GM08714 (cell line): ENCODE measurements around the gene NPR1.

Experiments used
- H3K4me3 ChIP-seq: fragments of 200-500 bp; sonication (Bioruptor generic); 2 replicates; pipeline ENCODE4 v1.5.1; 2014; ENCODE audit warnings: mild to moderate bottlenecking, low read length, inconsistent platforms
- ZNF274 ChIP-seq: IDR thresholded peaks from 2 replicates; pipeline ENCODE4 v1.6.1; 2012; ENCODE audit warnings: mild to moderate bottlenecking, low read depth, low read length

NPR1 gene

DNA sequence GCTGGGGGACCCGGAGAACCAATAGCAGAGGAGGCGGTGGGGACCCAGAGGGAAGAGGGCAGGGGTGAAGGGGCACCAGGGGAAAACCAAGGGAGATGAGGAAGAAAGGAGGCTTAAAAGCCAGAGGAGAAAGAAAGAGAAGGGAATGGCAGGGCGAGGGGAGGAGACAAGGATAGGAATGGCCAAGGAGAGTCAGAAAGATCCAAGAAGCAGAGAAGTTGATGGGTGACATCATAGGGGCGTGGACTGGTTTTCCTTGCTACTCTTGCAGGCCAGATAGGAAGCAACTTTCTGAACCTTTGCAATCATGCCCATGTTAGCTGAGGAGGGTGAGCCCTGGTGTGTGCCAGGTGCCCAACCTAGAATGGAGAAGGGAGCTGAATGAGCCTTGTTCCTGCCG is 5.4 kb downstream of the NPR1 start:
- no peak for TF ChIP-seq ZNF274

DNA sequence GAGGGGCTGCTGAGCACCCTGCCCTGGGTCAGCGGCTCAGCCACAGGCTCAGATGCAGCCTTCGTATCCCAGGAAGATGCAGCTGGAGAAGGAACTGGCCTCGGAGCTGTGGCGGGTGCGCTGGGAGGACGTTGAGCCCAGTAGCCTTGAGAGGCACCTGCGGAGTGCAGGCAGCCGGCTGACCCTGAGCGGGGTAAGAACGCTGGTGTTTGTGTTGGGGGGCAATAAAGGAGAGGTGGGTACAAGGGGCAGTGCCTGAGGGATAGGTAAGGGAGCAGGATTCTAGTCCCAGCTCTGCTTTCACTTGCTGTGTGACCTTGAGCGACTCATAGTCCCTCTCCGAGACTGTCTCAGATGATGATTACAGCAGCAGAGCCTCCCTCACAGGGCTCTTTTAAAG is 6.4 kb downstream of the NPR1 start:
- TF ChIP-seq ZNF274: no peak
- H3K4me3 ChIP-seq: no peak overlapping the region

More for the DNA sequence above, 5.4 kb downstream of the NPR1 start:
- H3K4me3 ChIP-seq: no peak overlapping the region

- TF ChIP-seq ZNF274: no peak
- H3K4me3 ChIP-seq: no peak overlapping the region
These were observed 7.3 kb downstream of the NPR1 start for GRCh38 chr1:153685544-153686340.

GRCh38 chr1:153687346-153688125 is 9.0 kb downstream of the NPR1 start:
- TF ChIP-seq ZNF274: no peak
- H3K4me3 ChIP-seq: no peak overlapping the region

GRCh38 chr1:153688276-153688675 is 9.8 kb downstream of the NPR1 start:
- no peak for TF ChIP-seq ZNF274
- no peak overlapping the region for H3K4me3 ChIP-seq

DNA sequence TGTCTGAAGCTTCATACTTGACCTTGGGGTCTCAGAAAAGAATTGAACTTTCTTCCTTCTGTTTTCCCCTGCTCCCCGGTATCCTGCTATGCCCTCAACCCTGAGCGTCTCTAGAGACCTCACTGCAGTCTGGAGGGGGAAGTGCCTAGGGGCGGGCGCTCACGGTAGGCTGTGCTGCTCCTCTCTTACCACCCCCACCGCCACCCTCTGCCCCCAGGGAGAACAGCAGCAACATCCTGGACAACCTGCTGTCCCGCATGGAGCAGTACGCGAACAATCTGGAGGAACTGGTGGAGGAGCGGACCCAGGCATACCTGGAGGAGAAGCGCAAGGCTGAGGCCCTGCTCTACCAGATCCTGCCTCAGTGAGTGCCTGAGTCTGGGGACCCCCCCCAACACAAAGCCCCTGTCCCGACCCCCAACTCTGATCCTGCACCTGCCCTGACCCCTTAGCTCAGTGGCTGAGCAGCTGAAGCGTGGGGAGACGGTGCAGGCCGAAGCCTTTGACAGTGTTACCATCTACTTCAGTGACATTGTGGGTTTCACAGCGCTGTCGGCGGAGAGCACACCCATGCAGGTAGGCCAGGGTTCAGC is 10.3 kb downstream of the NPR1 start:
- no peak overlapping the region for H3K4me3 ChIP-seq
- no peak for TF ChIP-seq ZNF274

- no peak overlapping the region for H3K4me3 ChIP-seq
- TF ChIP-seq ZNF274: no peak
These were observed 15.0 kb downstream of the NPR1 start for GRCh38 chr1:153693466-153693865.

- no peak overlapping the region for H3K4me3 ChIP-seq
- TF ChIP-seq ZNF274: no peak
These were observed 18.3 kb downstream of the NPR1 start for GRCh38 chr1:153696741-153697140.

GRCh38 chr1:153697191-153698019 is 18.9 kb downstream of the NPR1 start:
- TF ChIP-seq ZNF274: no peak
- H3K4me3 ChIP-seq: no peak overlapping the region

GRCh38 chr1:153698020-153698922 is 19.8 kb downstream of the NPR1 start:
- no peak overlapping the region for H3K4me3 ChIP-seq
- TF ChIP-seq ZNF274: no peak

DNA sequence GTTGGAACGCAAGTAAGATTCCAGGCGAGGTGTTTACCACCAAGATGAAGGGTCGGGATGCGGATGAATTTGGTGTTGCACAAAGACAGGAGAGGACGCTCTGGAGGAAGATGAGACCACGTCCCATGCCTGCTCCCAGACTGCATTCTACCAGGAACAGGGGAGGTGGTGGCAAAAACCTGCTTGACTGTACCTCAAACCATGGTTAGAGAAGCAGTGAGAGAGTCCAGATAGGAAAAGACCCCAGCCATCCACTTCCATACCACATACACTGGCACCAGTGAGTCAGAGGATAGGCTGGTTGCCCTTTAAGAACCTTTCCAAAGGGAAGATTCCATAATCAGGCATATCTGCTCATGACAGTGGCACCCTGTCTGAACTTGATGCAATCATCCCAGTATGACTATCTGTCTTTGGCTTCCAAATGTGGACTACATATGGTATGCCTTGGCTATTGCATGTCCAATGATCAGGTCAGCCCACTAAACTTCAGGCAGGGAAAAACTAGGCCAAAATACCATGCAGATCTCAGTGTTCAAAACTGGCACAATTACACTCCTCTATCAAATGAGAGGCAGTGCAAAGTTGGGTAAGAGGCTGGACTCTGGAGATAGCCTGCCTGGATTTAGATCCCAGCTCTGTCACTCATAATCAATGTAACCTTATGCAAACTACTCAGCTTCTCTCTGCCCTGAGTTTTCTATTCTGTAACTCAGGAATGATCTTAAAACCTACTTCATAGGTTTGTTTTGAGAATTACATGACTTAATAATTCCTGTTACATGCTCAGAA is 20.6 kb downstream of the NPR1 start:
- no peak overlapping the region for H3K4me3 ChIP-seq
- no peak for TF ChIP-seq ZNF274

DNA sequence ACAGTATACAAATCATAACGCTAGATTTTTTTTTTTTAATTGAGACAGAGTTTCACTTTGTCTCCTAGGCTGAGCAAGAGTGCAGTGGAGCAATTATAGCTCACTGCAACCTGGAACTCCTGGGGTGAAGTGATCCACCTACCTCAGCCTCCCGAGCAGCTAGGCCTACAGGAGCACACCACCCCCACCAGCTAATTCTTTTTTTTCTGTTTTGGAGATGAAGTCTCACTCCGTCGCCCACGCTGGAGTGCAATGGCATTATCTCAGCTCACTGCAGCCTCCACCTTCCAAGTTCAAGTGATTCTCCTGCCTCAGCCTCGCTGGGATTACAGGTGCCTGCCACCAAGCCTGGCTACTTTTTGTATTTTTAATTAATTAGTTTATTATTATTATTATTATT is 21.3 kb downstream of the NPR1 start:
- no peak overlapping the region for H3K4me3 ChIP-seq
- TF ChIP-seq ZNF274: no peak

DNA sequence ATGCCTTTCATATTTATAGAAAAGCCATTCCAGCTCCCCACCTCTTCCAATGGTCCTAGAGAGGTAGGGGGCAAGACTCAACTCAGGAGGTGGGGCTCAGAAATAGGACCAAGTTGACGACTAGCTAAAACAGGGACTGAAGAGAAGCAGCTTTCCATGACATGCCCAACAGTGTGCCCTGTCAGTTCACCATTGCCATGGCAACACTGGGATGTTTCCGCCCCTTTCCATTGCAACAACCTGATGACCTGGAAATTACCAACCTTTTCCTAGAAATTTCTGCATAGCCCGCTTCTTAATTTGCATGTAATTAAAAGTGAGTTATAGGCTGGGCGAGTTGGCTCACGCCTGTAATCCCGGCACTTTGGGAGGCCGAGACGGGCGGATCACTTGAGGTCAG is 27.0 kb downstream of the NPR1 start:
- H3K4me3 ChIP-seq: no peak overlapping the region
- no peak for TF ChIP-seq ZNF274
